Neural progenitor cell (in vitro differentiated cells): ENCODE results near the gene MAGI2.

Experiments
- CTCF ChIP-seq: fragments of 200-600 bp; sonication (generic); IDR thresholded peaks from 2 replicates; pipeline ENCODE4 v1.5.1; 2017; ENCODE audit warnings: antibody characterized with exemption, mild to moderate bottlenecking
- EZH2 ChIP-seq: fragments of 200-600 bp; sonication (generic); IDR thresholded peaks from 2 replicates; pipeline ENCODE4 v1.6.1; 2017; ENCODE audit warnings: antibody characterized with exemption, mild to moderate bottlenecking, moderate library complexity

- TF ChIP-seq EZH2 (no peak), CTCF (peak; percentile 19)
Measured at GRCh38 chr7:78576236-78576635, 877.2 kb downstream of the MAGI2 start.
